Measurements from ENCODE around the gene FRAT1. TPM values are rescaled to one million over a fixed set of nuclear protein-coding genes. Genes with fewer than 3 reads are reported as not detected.

FRAT1 gene
- 1 to 10 TPM; 2.0 to 5.2 (median 4.4) TPM for total RNA-seq
- polyA plus RNA-seq, result 1 to 10 TPM; 1.1 to 2.0 TPM
- long read RNA-seq, donor 1, transcript FRAT1-201 (1 exons, 2,649 nt), result major isoform, 28 of 28 reads
- long read RNA-seq, donor 1, partial matches to known transcripts, result 0 of 28 reads
- long read RNA-seq, donor 1, other reads (novel, unspliced or antisense), result 0 of 28 reads
- long read RNA-seq, donor 2, partial matches to known transcripts, result 0 of 1 reads
- long read RNA-seq, donor 2, other reads (novel, unspliced or antisense), result 0 of 1 reads
- long read RNA-seq, donor 3, transcript FRAT1-201 (1 exons, 2,649 nt), result major isoform, 23 of 23 reads
- long read RNA-seq, donor 3, partial matches to known transcripts, result 0 of 23 reads
- long read RNA-seq, donor 3, other reads (novel, unspliced or antisense), result 0 of 23 reads

GRCh38 chr10:97318772-97319651 is at the start of gene FRAT1:
Gene FRAT1, plus strand, starts transcription at chr10:97319271. Its CDS starts 183 bp downstream, at chr10:97319454.
- Histone ChIP-seq H3K9me3 (no peaks in the 10 kb centered on the region), H3K27me3 (no peaks in the 10 kb centered on the region), H3K36me3 (no peaks in the 10 kb centered on the region), H3K27ac (peak within 1 kb of the TSS; percentile 93 to 100 (median 98)), H3K4me1 (peaks cover 0 to 50% (median 20%) of the 10 kb centered on the region in 12 donors), H3K4me3 (peak within 1 kb of the TSS; percentile 66 to 98 (median 84))
- 0 to 1% (median 1%) methylated on average over 27 to 79 of the region's 79 CpGs for WGBS, 4 donors
- peak; percentile 90 to 95 (median 92) for DNase-seq
- ATAC-seq, result peak; percentile 74 to 93 (median 90)
- TF ChIP-seq CTCF (IDR thresholded peaks at IDR 0.05), result no peak
- TF ChIP-seq POLR2A (IDR thresholded peaks at IDR 0.05), result peak in 1 of 2 donors; percentile 84
- intact Hi-C loops (cut with DNase I), result loop anchor here in 6 of 10 donors (1.0 to 5.0 kb wide), 6 partner anchors 14 to 42 kb away; partner anchors contain the start of gene ARHGAP19 (in 1 of the 6)

GRCh38 chr10:97270523-97271154 is 48.4 kb upstream of the FRAT1 start:
- ATAC-seq (no peak), DNase-seq (no peak)
- Histone ChIP-seq H3K4me3 (peak overlapping the region in 1 of 12 donors; percentile 6), H3K9me3 (no peaks in the 10 kb centered on the region), H3K36me3 (peaks cover 0 to 2% (median 0%) of the 10 kb centered on the region in 9 donors), H3K27ac (no peak overlapping the region), H3K27me3 (no peaks in the 10 kb centered on the region), H3K4me1 (peaks cover 0 to 6% (median 0%) of the 10 kb centered on the region in 12 donors)
- WGBS, 4 donors, result 70 to 75% (median 72%) methylated on average over 3 of the region's 3 CpGs
- intact Hi-C loops (cut with DNase I), result loop anchor here in 1 of 10 donors (10.0 kb wide), 1 partner anchor 54 kb away; no protein-coding TSS in a partner anchor
- TF ChIP-seq POLR2A (IDR thresholded peaks at IDR 0.05) (no peak), CTCF (IDR thresholded peaks at IDR 0.05) (no peak)

- DNase-seq (no peak), ATAC-seq (no peak)
- no peaks in the 10 kb centered on the region for H3K9me3 ChIP-seq
- H3K27ac ChIP-seq, result no peak overlapping the region
- no peak overlapping the region for H3K4me3 ChIP-seq
- 98 to 100% (median 99%) methylated on average over 3 of the region's 3 CpGs for WGBS, 4 donors
- intact Hi-C loops (cut with DNase I), result loop anchor here in 1 of 10 donors (10.0 kb wide), 1 partner anchor 51 kb away; no protein-coding TSS in a partner anchor
- no peaks in the 10 kb centered on the region for H3K27me3 ChIP-seq
- H3K36me3 ChIP-seq, result no peaks in the 10 kb centered on the region
- peaks cover 0 to 13% (median 6%) of the 10 kb centered on the region in 12 donors for H3K4me1 ChIP-seq
- no peak for TF ChIP-seq CTCF (IDR thresholded peaks at IDR 0.05)
- no peak for TF ChIP-seq POLR2A (IDR thresholded peaks at IDR 0.05)
Observed at GRCh38 chr10:97273700-97274099, 45.4 kb upstream of the FRAT1 start.
